AG04450 (cell line): Measurements from ENCODE around the gene DICER1. TPM values are rescaled to one million over a fixed set of nuclear protein-coding genes. Genes with fewer than 3 reads are reported as not detected.

ENCODE experiments used
- CTCF ChIA-PET: fragments of 300-600, 350-600 bp; formaldehyde crosslinking; extraction: SDS; loops from one replicate; lab custom pipeline; 2022; ENCODE audit warnings: antibody characterized with exemption, inconsistent platforms; lab: Charles Lee
- POLR2A ChIA-PET: fragments of 350-600 bp; formaldehyde crosslinking; extraction: SDS; loops from one replicate; lab custom pipeline; 2021; ENCODE audit warnings: antibody characterized with exemption, inconsistent platforms; lab: Yijun Ruan, JAX
- DNase-seq: peaks from one replicate; pipeline ENCODE4 v3.0.0-alpha.2; 2011; ENCODE audit warnings: low read depth, low spot score
- H3K27ac ChIP-seq: one replicate; pipeline ENCODE4 v1.5.1; 2012; ENCODE audit warnings: low read depth, low read length, control low read depth
- H3K27me3 ChIP-seq: one replicate; pipeline ENCODE4 v1.6.0; 2012; ENCODE audit warnings: low read length; ENCODE audit not compliant: control insufficient read depth, insufficient read depth
- H3K4me3 ChIP-seq: 2 replicates; pipeline ENCODE4 v1.5.1; 2011; ENCODE audit warnings: mild to moderate bottlenecking, low read depth, low read length, control low read depth
- H3K9me3 ChIP-seq: 2 replicates; pipeline ENCODE4 v1.5.1; 2012; ENCODE audit warnings: low read length; ENCODE audit not compliant: control insufficient read depth, insufficient read depth
- CTCF ChIP-seq: IDR thresholded peaks from 2 replicates; pipeline ENCODE4 v1.5.1; 2011; ENCODE audit warnings: low read depth, low read length, control low read depth, inconsistent platforms
- polyA plus RNA-seq: library from polyadenylated mRNA; depleted of rRNA; stranded (reverse); fragments of >200 nt; gene quantifications from 2 replicates; pipeline ENCODE4 v1.2.3, GENCODE V29; 2011

DICER1 gene
- polyA plus RNA-seq, 1 experiment: 25.1 TPM

- ChIA-PET POLR2A (no interaction called here), CTCF (interaction anchor here (0.6 to 2.5 kb wide), 3 partner anchors 20 to 323 kb away, joined by 3 to 10 read pairs (median 3); no protein-coding TSS in a partner anchor)
- Histone ChIP-seq H3K9me3 (no peaks in the 10 kb centered on the region), H3K27ac (no peak overlapping the region), H3K4me3 (no peak overlapping the region), H3K27me3 (no peaks in the 10 kb centered on the region)
- TF ChIP-seq CTCF: no peak
- DNase-seq: no peak
Measured at GRCh38 chr14:95119336-95119735, 38.0 kb downstream of the DICER1 start.

- H3K4me3 ChIP-seq: no peak overlapping the region
- H3K27ac ChIP-seq: no peak overlapping the region
- no peak for DNase-seq
- no peak for TF ChIP-seq CTCF
- H3K27me3 ChIP-seq: no peaks in the 10 kb centered on the region
- CTCF ChIA-PET: interaction anchor here (0.5 to 2.5 kb wide), 4 partner anchors 19 to 37 kb away, joined by 3 to 10 read pairs (median 3); no protein-coding TSS in a partner anchor
- POLR2A ChIA-PET: no interaction called here
- no peaks in the 10 kb centered on the region for H3K9me3 ChIP-seq
Measured at GRCh38 chr14:95117937-95118721, 39.2 kb downstream of the DICER1 start.

GRCh38 chr14:95113476-95113875 is 43.9 kb downstream of the DICER1 start:
- Histone ChIP-seq H3K4me3 (no peak overlapping the region), H3K9me3 (no peaks in the 10 kb centered on the region), H3K27me3 (no peaks in the 10 kb centered on the region), H3K27ac (no peak overlapping the region)
- ChIA-PET POLR2A (no interaction called here), CTCF (no interaction called here)
- DNase-seq: no peak
- TF ChIP-seq CTCF: no peak

- ChIA-PET CTCF (interaction anchor here (1.4 to 1.9 kb wide), 2 partner anchors 10 to 12 kb away, joined by 3 read pairs; no protein-coding TSS in a partner anchor), POLR2A (no interaction called here)
- TF ChIP-seq CTCF: no peak
- H3K4me3 ChIP-seq: no peak overlapping the region
- H3K9me3 ChIP-seq: no peaks in the 10 kb centered on the region
- no peak overlapping the region for H3K27ac ChIP-seq
- no peak for DNase-seq
- H3K27me3 ChIP-seq: no peaks in the 10 kb centered on the region
Measured at GRCh38 chr14:95111507-95112164, 45.7 kb downstream of the DICER1 start.

GRCh38 chr14:95110178-95110577 is 47.2 kb downstream of the DICER1 start:
- TF ChIP-seq CTCF: no peak
- no peak for DNase-seq
- no peak overlapping the region for H3K4me3 ChIP-seq
- CTCF ChIA-PET: interaction anchor here (1.5 to 1.9 kb wide), 2 partner anchors 8 to 11 kb away, joined by 3 to 5 read pairs; no protein-coding TSS in a partner anchor
- POLR2A ChIA-PET: no interaction called here
- no peaks in the 10 kb centered on the region for H3K27me3 ChIP-seq
- H3K9me3 ChIP-seq: no peaks in the 10 kb centered on the region
- no peak overlapping the region for H3K27ac ChIP-seq
